ENCODE data around the gene USP8.

- no peak for TF ChIP-seq CTCF (IDR thresholded peaks at IDR 0.05 in 2 of 3, conservative IDR thresholded peaks at IDR 0.05 in 1 of 3; ENCODE audit: control insufficient read depth in 2 of 3, extremely low read depth in 1 of 3, insufficient read depth in 1 of 3, low read depth in 3 of 3, low read length in 3 of 3)
- TF ChIP-seq MAX (IDR thresholded peaks at IDR 0.05; ENCODE audit: low read depth, low read length) = no peak
- no peak for TF ChIP-seq EZH2 (IDR thresholded peaks at IDR 0.05; ENCODE audit: borderline replicate concordance, control insufficient read depth, low read depth, low read length)
- no peak for TF ChIP-seq SUPT20H (IDR thresholded peaks at IDR 0.05; ENCODE audit: borderline replicate concordance, control insufficient read depth, low read depth, low read length)
- no peak for TF ChIP-seq SPI1 (IDR thresholded peaks at IDR 0.05; ENCODE audit: borderline replicate concordance, insufficient read depth, low read depth, low read length)
- TF ChIP-seq SREBF2 (IDR thresholded peaks at IDR 0.05; ENCODE audit: low read length) = no peak
- no peak for TF ChIP-seq NFIC (IDR thresholded peaks at IDR 0.05; ENCODE audit: low read depth, low read length)
- no peak for TF ChIP-seq SIN3A (IDR thresholded peaks at IDR 0.05; ENCODE audit: low read depth, low read length)
- TF ChIP-seq RFX5 (IDR thresholded peaks at IDR 0.05; ENCODE audit: low read depth, low read length) = no peak
- no peak for TF ChIP-seq FOXM1 (IDR thresholded peaks at IDR 0.05; ENCODE audit: low read depth, low read length)
Measured at GRCh38 chr15:50438251-50438650, 14.0 kb downstream of the USP8 start.

Measured in GM12878 (cell line).